Peyer's patch (tissue), 4 donors: Measurements from ENCODE around the gene CNTROB. TPM values are rescaled to one million over a fixed set of nuclear protein-coding genes. Genes with fewer than 3 reads are reported as not detected.

Source experiments
- DNase-seq, 3 donors: peaks; one replicate each; pipeline ENCODE4 v3.0.0-alpha.2; 2017 to 2019
- H3K27ac ChIP-seq, 4 donors: fragments of 200-600 bp; sonication (generic); one replicate each; pipeline ENCODE4 v1.5.1; 2016 to 2019
- H3K27me3 ChIP-seq, 2 donors: fragments of 200-600 bp; sonication (generic); one replicate each; pipeline ENCODE4 v1.5.1; 2019
- H3K36me3 ChIP-seq, 3 donors: fragments of 200-600 bp; sonication (generic); one replicate each; pipeline ENCODE4 v1.5.1; 2016 to 2019
- H3K4me1 ChIP-seq, 4 donors: fragments of 200-600 bp; sonication (generic); one replicate each; pipeline ENCODE4 v1.5.1; 2016 to 2019
- H3K4me3 ChIP-seq, 4 donors: fragments of 200-600 bp; sonication (generic); 1 replicate in 3 of 4; 2 replicates in 1 of 4; pipeline ENCODE4 v1.5.1; 2016 to 2019; ENCODE audit warnings: mild to moderate bottlenecking in 1 of 4
- H3K9me3 ChIP-seq, 4 donors: fragments of 200-600 bp; sonication (generic); one replicate each; pipeline ENCODE4 v1.5.1; 2016 to 2019; ENCODE audit warnings: mild to moderate bottlenecking in 1 of 4
- CTCF ChIP-seq, 6 experiments: fragments of 450-650 bp in 4 of 6; fragments of 200-600 bp in 2 of 6; sonication (generic) in 1 of 6; IDR thresholded peaks; one replicate each; pipeline ENCODE4 v1.5.1; 2017 to 2019; ENCODE audit warnings: antibody characterized with exemption in 6 of 6, mild to moderate bottlenecking in 3 of 6, moderate library complexity in 1 of 6
- POLR2A ChIP-seq, 2 donors: fragments of 450-650 bp; IDR thresholded peaks; one replicate each; pipeline ENCODE4 v1.5.1; 2017; ENCODE audit warnings: antibody characterized with exemption in 2 of 2, mild to moderate bottlenecking in 2 of 2, moderate library complexity in 2 of 2
- total RNA-seq, 4 donors: library from RNA; depleted of rRNA; stranded (reverse); fragments of >200 nt; gene quantifications; one replicate each; pipeline ENCODE4 v1.1.0, GENCODE V29; 2016

The CNTROB gene
- total RNA-seq, 4 donors from 2014 or later = 30.5 to 120 (median 45.2) TPM

GRCh38 chr17:7910711-7911110 lies 21.3 kb upstream of the CNTROB start:
- no peaks in the 10 kb centered on the region for H3K27me3 ChIP-seq
- H3K4me1 ChIP-seq = peaks cover 0 to 13% (median 3%) of the 10 kb centered on the region in 4 donors
- H3K4me3 ChIP-seq = no peak overlapping the region
- no peak for DNase-seq
- H3K27ac ChIP-seq = no peak overlapping the region
- no peaks in the 10 kb centered on the region for H3K9me3 ChIP-seq
- TF ChIP-seq CTCF (IDR thresholded peaks at IDR 0.05) = no peak
- no peak for TF ChIP-seq POLR2A (IDR thresholded peaks at IDR 0.05)
- H3K36me3 ChIP-seq = peaks cover 0 to 66% (median 0%) of the 10 kb centered on the region in 3 donors

- TF ChIP-seq POLR2A (IDR thresholded peaks at IDR 0.05) (no peak), CTCF (IDR thresholded peaks at IDR 0.05) (no peak)
- peaks cover 0 to 62% (median 0%) of the 10 kb centered on the region in 3 donors for H3K36me3 ChIP-seq
Measured at GRCh38 chr17:7911116-7911515, 20.9 kb upstream of the CNTROB start.

GRCh38 chr17:7912927-7913524 lies 19.0 kb upstream of the CNTROB start:
- Histone ChIP-seq H3K9me3 (no peaks in the 10 kb centered on the region), H3K4me3 (no peak overlapping the region), H3K4me1 (peaks cover 0 to 20% (median 10%) of the 10 kb centered on the region in 4 donors), H3K27me3 (no peaks in the 10 kb centered on the region), H3K36me3 (peaks cover 0 to 43% (median 0%) of the 10 kb centered on the region in 3 donors), H3K27ac (peak overlapping the region in 1 of 4 donors; percentile 22)
- peak in 1 of 3 donors; percentile 62 for DNase-seq
- TF ChIP-seq POLR2A (IDR thresholded peaks at IDR 0.05) (no peak), CTCF (IDR thresholded peaks at IDR 0.05) (peak; percentile 34 to 91 (median 76))

More at GRCh38 chr17:7911116-7911515, 20.9 kb upstream of the CNTROB start:
- Histone ChIP-seq H3K9me3 (no peaks in the 10 kb centered on the region), H3K27me3 (no peaks in the 10 kb centered on the region), H3K27ac (no peak overlapping the region), H3K4me1 (peaks cover 0 to 14% (median 4%) of the 10 kb centered on the region in 4 donors), H3K4me3 (no peak overlapping the region)
- no peak for DNase-seq

GRCh38 chr17:7915179-7915610 lies 16.8 kb upstream of the CNTROB start:
- Histone ChIP-seq H3K4me3 (peak overlapping the region; percentile 61 to 77 (median 68)), H3K27ac (peak overlapping the region; percentile 89 to 97 (median 93)), H3K27me3 (no peaks in the 10 kb centered on the region), H3K9me3 (no peaks in the 10 kb centered on the region), H3K36me3 (peaks cover 0 to 22% (median 0%) of the 10 kb centered on the region in 3 donors), H3K4me1 (peaks cover 0 to 20% (median 10%) of the 10 kb centered on the region in 4 donors)
- no peak for DNase-seq
- TF ChIP-seq POLR2A (IDR thresholded peaks at IDR 0.05) = no peak
- no peak for TF ChIP-seq CTCF (IDR thresholded peaks at IDR 0.05)

GRCh38 chr17:7915611-7916384 lies 16.2 kb upstream of the CNTROB start, which contains the start of gene RNF227:
RNF227 (minus strand) TSS chr17:7916289; CDS start chr17:7916195, 94 bp downstream.
- Histone ChIP-seq H3K27ac (peak within 1 kb of the TSS; percentile 89 to 97 (median 93)), H3K4me3 (peak within 1 kb of the TSS; percentile 61 to 77 (median 68)), H3K9me3 (no peaks in the 10 kb centered on the region), H3K36me3 (peaks cover 0 to 16% (median 0%) of the 10 kb centered on the region in 3 donors), H3K4me1 (peaks cover 0 to 20% (median 10%) of the 10 kb centered on the region in 4 donors), H3K27me3 (no peaks in the 10 kb centered on the region)
- DNase-seq = peak; percentile 83 to 94 (median 93)
- peak in 2 of 6 experiments; percentile 4 to 28 for TF ChIP-seq CTCF (IDR thresholded peaks at IDR 0.05)
- peak in 1 of 2 donors; percentile 46 for TF ChIP-seq POLR2A (IDR thresholded peaks at IDR 0.05)
